ENCODE results near the gene XK. TPM values are rescaled to one million over a fixed set of nuclear protein-coding genes. Genes with fewer than 3 reads are reported as not detected.

The XK gene
- total and polyA plus RNA-seq, 9 of the 15 experiments (the other 6 are each of a cell fraction or from before 2014, with no cell fraction given): 4.0 to 21.6 (median 11.6) TPM

DNA sequence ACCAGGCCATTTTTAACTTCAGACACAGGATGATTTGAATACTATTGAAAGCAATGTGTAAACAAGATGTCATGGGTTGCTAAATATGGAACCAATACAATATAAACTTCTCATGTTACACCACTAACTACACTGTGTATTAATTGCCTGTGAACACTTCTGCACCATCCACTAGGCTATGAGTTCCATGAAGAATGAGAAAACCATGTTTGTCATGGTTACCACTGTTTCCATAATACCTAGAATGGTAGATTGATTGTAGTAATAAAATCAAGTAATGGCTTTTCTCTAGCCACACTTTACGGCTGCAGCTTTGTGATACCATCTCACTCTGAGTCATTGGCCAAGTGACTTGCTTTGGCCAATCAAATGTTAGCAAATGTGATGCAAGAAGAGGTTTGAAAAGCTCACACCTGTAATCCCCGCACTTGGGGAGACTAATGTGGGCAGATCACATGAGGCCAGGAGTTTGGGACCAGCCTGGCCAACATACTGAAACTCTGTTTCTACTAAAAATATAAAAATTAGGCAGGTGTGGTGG is 74.4 kb downstream of the XK start (continued):
- TF ChIP-seq, protein P1, sequence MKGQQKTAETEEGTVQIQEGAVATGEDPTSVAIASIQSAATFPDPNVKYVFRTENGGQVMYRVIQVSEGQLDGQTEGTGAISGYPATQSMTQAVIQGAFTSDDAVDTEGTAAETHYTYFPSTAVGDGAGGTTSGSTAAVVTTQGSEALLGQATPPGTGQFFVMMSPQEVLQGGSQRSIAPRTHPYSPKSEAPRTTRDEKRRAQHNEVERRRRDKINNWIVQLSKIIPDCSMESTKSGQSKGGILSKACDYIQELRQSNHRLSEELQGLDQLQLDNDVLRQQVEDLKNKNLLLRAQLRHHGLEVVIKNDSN (CRISPR knock-in tag; IDR thresholded peaks at IDR 0.05): 0 out of 2 replicates have a peak, but pooled peaks have one; percentile 10
- TF ChIP-seq CEBPB (tag; IDR thresholded peaks at IDR 0.05): peak; percentile 47; the same call in 1 of the 2 replicates

DNA sequence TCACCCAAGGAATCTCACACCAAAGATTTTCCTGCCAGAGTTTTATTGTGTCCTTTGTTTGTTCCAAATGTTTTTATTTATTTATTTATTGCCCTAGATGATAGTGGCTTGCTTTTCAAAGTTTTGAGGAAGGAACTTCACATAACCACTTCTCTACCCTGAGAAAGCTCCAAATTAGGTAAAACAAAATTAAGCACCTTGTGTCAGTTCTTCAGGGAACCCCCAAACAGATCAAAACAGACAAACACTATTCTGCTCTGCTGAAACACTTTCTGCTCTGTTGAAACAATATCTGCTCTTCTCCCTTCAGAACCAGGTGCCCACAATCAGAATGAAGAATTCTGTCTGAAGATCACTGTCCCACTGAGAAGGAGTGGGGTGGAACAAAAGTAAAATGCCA is 77.8 kb downstream of the XK start:
- H3K4me2 ChIP-seq (ENCODE audit: insufficient read depth, low read length): no peak overlapping the region
- ATAC-seq (no peak), DNase-seq (ENCODE audit: extremely low read depth in 1 of 4, low spot score in 3 of 4) (no peak), FAIRE-seq (no peak)
- H3K79me2 ChIP-seq (ENCODE audit: control insufficient read depth, insufficient read depth, low read length): no peaks in the 10 kb centered on the region
- no peaks in the 10 kb centered on the region for H3K27me3 ChIP-seq (ENCODE audit: control insufficient read depth in 2 of 2, insufficient read depth in 2 of 2, low read length in 2 of 2)
- H3K9ac ChIP-seq (ENCODE audit: insufficient read depth in 1 of 2, low read depth in 2 of 2, low read length in 2 of 2): no peak overlapping the region
- H3K36me3 ChIP-seq (ENCODE audit: control insufficient read depth, insufficient read depth, low read length): no peaks in the 10 kb centered on the region
- H3K27ac ChIP-seq (ENCODE audit: extremely low read depth, low read depth, low read length): no peak overlapping the region
- ChIA-PET CTCF (ENCODE audit: low intra/inter-chr PET ratio) (no interaction called here), POLR2A (no interaction called here)
- no peaks in the 10 kb centered on the region for H3K9me3 ChIP-seq (replicated peaks; ENCODE audit: control insufficient read depth, insufficient read depth, low read depth, low read length)
- H3K4me3 ChIP-seq: no peak overlapping the region
- no peaks in the 10 kb centered on the region for H3K4me1 ChIP-seq (replicated peaks in 1 of 2; ENCODE audit: control insufficient read depth in 2 of 2, insufficient read depth in 2 of 2, low read length in 2 of 2)
- no peaks in the 10 kb centered on the region for H3K9me1 ChIP-seq (ENCODE audit: control insufficient read depth, insufficient read depth, low read length)
- intact Hi-C loops (cut with micrococcal nuclease): no loop called here
- no peaks in the 10 kb centered on the region for H4K20me1 ChIP-seq (replicated peaks; ENCODE audit: control insufficient read depth, insufficient read depth, low read length)
- no TSS peak for BruUV-seq (replicated peaks)
- no peak overlapping the region for H2AFZ ChIP-seq (ENCODE audit: low read depth, low read length)
- in situ Hi-C loops (cut with MboI): no loop called here
- TF ChIP-seq ZNF224 (CRISPR knock-in tag; IDR thresholded peaks at IDR 0.05) (no peak), BRCA1 (IDR thresholded peaks at IDR 0.05) (no peak), BRCA1 (CRISPR knock-in tag; IDR thresholded peaks at IDR 0.05) (no peak), ZNF253 (CRISPR knock-in tag; conservative IDR thresholded peaks at IDR 0.05) (no peak), ZNF699 (CRISPR knock-in tag; IDR thresholded peaks at IDR 0.05; ENCODE audit: insufficient replicate concordance) (no peak), NFE2L1 (tag; IDR thresholded peaks at IDR 0.05; ENCODE audit: borderline replicate concordance, low read depth) (no peak), E2F3 (CRISPR knock-in tag; IDR thresholded peaks at IDR 0.05) (no peak), KDM2B (CRISPR knock-in tag; IDR thresholded peaks at IDR 0.05) (no peak), NFE2 (IDR thresholded peaks at IDR 0.05; ENCODE audit: low read depth) (no peak), ZNF717 (CRISPR knock-in tag; IDR thresholded peaks at IDR 0.05) (no peak)
- TF ChIP-seq, protein P2, sequence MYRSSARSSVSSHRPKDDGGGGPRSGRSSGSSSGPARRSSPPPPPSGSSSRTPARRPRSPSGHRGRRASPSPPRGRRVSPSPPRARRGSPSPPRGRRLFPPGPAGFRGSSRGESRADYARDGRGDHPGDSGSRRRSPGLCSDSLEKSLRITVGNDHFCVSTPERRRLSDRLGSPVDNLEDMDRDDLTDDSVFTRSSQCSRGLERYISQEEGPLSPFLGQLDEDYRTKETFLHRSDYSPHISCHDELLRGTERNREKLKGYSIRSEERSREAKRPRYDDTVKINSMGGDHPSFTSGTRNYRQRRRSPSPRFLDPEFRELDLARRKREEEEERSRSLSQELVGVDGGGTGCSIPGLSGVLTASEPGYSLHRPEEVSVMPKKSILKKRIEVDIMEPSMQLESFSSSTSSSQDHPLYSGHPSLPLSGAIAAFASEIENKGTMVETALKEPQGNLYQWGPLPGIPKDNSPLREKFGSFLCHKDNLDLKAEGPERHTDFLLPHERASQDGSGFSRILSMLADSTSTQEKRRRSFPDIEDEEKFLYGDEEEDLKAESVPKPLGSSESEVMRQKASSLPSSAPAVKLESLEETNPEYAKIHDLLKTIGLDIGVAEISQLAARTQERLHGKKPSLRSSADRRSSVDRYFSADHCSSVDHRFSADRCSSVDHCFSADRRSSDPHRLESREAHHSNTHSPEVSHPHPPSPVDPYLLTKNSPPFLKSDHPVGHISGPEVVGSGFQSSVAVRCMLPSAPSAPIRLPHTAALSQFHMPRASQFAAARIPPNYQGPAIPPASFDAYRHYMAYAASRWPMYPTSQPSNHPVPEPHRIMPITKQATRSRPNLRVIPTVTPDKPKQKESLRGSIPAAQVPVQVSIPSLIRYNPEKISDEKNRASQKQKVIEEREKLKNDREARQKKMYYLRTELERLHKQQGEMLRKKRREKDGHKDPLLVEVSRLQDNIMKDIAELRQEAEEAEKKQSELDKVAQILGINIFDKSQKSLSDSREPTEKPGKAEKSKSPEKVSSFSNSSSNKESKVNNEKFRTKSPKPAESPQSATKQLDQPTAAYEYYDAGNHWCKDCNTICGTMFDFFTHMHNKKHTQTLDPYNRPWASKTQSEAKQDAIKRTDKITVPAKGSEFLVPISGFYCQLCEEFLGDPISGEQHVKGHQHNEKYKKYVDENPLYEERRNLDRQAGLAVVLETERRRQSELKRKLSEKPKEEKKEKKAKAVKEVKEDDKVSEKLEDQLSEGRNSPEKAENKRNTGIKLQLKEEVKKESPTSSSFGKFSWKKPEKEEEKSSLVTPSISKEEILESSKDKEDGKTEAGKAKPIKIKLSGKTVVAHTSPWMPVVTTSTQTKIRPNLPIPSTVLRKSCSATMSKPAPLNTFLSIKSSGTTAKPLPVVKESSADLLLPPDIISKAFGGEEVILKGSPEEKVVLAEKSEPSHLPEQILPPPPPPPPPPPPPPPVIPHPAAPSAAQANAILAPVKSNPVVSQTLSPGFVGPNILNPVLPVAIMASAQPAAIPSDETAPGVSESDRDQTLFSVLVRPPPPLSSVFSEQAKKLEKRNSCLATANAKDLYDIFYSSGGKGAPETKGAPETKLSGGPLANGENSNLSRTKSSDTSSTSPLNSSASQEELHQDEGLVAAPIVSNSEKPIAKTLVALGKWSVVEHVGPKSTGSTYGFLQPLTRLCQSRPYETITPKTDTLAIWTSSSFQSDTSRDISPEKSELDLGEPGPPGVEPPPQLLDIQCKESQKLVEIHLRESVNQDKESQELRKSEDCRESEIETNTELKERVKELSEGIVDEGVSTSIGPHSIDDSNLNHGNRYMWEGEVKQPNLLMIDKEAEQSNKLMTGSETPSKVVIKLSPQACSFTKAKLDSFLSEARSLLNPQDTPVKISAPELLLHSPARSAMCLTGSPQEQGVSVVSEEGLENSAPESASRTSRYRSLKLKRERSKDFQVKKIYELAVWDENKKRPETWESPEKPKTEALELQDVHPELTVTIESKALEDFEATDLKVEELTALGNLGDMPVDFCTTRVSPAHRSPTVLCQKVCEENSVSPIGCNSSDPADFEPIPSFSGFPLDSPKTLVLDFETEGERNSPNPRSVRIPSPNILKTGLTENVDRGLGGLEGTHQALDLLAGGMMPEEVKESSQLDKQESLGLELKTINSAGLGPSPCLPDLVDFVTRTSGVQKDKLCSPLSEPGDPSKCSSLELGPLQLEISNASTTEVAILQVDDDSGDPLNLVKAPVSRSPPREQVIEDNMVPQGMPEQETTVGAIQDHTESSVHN (IDR thresholded peaks at IDR 0.05; ENCODE audit: borderline replicate concordance in 1 of 2, low read depth in 1 of 2): no peak

All from K562 (cell line).